Fibroblast of mammary gland (primary cell): ENCODE results near the gene KDM8.
A peak's percentile ranks its signal among the peaks of the same experiment; 100 is the strongest.

Experiments
- DNase-seq: peaks from one replicate; pipeline ENCODE4 v3.0.0-alpha.2; 2010; ENCODE audit warnings: low read depth
- H3K4me3 ChIP-seq: 2 replicates; pipeline ENCODE4 v1.5.1; 2011; ENCODE audit warnings: low read depth, mild to moderate bottlenecking, low read length, moderate library complexity; ENCODE audit not compliant: control insufficient read depth
- CTCF ChIP-seq: conservative IDR thresholded peaks from 2 replicates; pipeline ENCODE4 v1.5.1; 2011; ENCODE audit warnings: low read depth, low read length, inconsistent platforms; ENCODE audit not compliant: control insufficient read depth, insufficient read depth

Gene KDM8

GRCh38 chr16:27214084-27214961 is 11.0 kb downstream of the KDM8 start:
- TF ChIP-seq CTCF: no peak
- no peak overlapping the region for H3K4me3 ChIP-seq
- no peak for DNase-seq

GRCh38 chr16:27215660-27216059 is 12.3 kb downstream of the KDM8 start:
- no peak for DNase-seq
- no peak for TF ChIP-seq CTCF
- no peak overlapping the region for H3K4me3 ChIP-seq

GRCh38 chr16:27216297-27216885 is 13.1 kb downstream of the KDM8 start:
- no peak for DNase-seq
- no peak overlapping the region for H3K4me3 ChIP-seq
- no peak for TF ChIP-seq CTCF

GRCh38 chr16:27217256-27217655 is 13.9 kb downstream of the KDM8 start:
- DNase-seq: peak; percentile 88
- H3K4me3 ChIP-seq: no peak overlapping the region
- no peak for TF ChIP-seq CTCF

GRCh38 chr16:27218756-27219155 is 15.4 kb downstream of the KDM8 start:
- no peak overlapping the region for H3K4me3 ChIP-seq
- TF ChIP-seq CTCF: no peak
- no peak for DNase-seq

GRCh38 chr16:27219161-27219560 is 15.8 kb downstream of the KDM8 start:
- TF ChIP-seq CTCF: no peak
- no peak for DNase-seq
- H3K4me3 ChIP-seq: no peak overlapping the region

GRCh38 chr16:27220120-27220519 is 16.8 kb downstream of the KDM8 start:
- no peak overlapping the region for H3K4me3 ChIP-seq
- DNase-seq: no peak
- TF ChIP-seq CTCF: no peak
